GM23338 (cell line): ENCODE results near the gene SLC23A1. TPM values are rescaled to one million over a fixed set of nuclear protein-coding genes. Genes with fewer than 3 reads are reported as not detected.

Experiments
- ATAC-seq: fragments of 200-7000 bp; cut with Tn5 transposase; 3 replicates; pipeline ENCODE4 v1.9.1; 2020
- DNase-seq: peaks from one replicate; pipeline ENCODE4 v3.0.0-alpha.2; 2015; ENCODE audit warnings: low spot score
- H2AFZ ChIP-seq: fragments of 200-600 bp; sonication (generic); 2 replicates; pipeline ENCODE4 v1.8.0; 2016; ENCODE audit warnings: antibody characterized with exemption, mild to moderate bottlenecking, moderate library complexity
- H3F3A ChIP-seq: fragments of 200-600 bp; sonication (generic); replicated peaks from 2 replicates; pipeline ENCODE4 v1.8.0; 2017; ENCODE audit warnings: antibody characterized with exemption, mixed run types, low read depth
- H3K27ac ChIP-seq: fragments of 200-600 bp; sonication (generic); 2 replicates; pipeline ENCODE4 v1.6.1; 2016; ENCODE audit warnings: low read depth
- H3K27me3 ChIP-seq: fragments of 200-600 bp; sonication (generic); 2 replicates; pipeline ENCODE4 v1.8.0; 2016; ENCODE audit warnings: mild to moderate bottlenecking, mixed run types, moderate library complexity; ENCODE audit not compliant: insufficient read depth
- H3K36me3 ChIP-seq: fragments of 200-600 bp; sonication (generic); 2 replicates; pipeline ENCODE4 v1.8.0; 2016; ENCODE audit warnings: mild to moderate bottlenecking; ENCODE audit not compliant: insufficient read depth
- H3K4me1 ChIP-seq: fragments of 200-600 bp; sonication (generic); 2 replicates; pipeline ENCODE4 v1.8.0; 2016; ENCODE audit warnings: mild to moderate bottlenecking, moderate library complexity; ENCODE audit not compliant: insufficient read depth
- H3K4me2 ChIP-seq: fragments of 200-600 bp; sonication (generic); 2 replicates; pipeline ENCODE4 v1.7.1; 2017; ENCODE audit warnings: mixed run types
- H3K4me3 ChIP-seq: fragments of 200-600 bp; sonication (generic); 2 replicates; pipeline ENCODE4 v1.6.1; 2016; ENCODE audit warnings: mixed run types
- H3K79me2 ChIP-seq: fragments of 200-600 bp; sonication (generic); replicated peaks from 2 replicates; pipeline ENCODE4 v1.8.0; 2017; ENCODE audit warnings: mild to moderate bottlenecking; ENCODE audit not compliant: insufficient read depth
- H3K9me2 ChIP-seq: fragments of 200-600 bp; sonication (generic); 2 replicates; pipeline ENCODE4 v1.8.0; 2017; ENCODE audit not compliant: insufficient read depth
- H4K20me1 ChIP-seq: fragments of 200-600 bp; sonication (generic); replicated peaks from 2 replicates; pipeline ENCODE4 v1.8.0; 2017; ENCODE audit warnings: mild to moderate bottlenecking; ENCODE audit not compliant: insufficient read depth
- H3K27ac Mint-ChIP-seq: 2 replicates; pipeline ENCODE4 v1.8.0; 2020; ENCODE audit warnings: inconsistent platforms, mild to moderate bottlenecking, moderate library complexity, mixed read lengths
- H3K27me3 Mint-ChIP-seq: 3 replicates; pipeline ENCODE4 v1.8.0; 2022; ENCODE audit warnings: low read depth, mild to moderate bottlenecking, moderate library complexity, mixed read lengths, inconsistent platforms; ENCODE audit not compliant: insufficient read depth, poor library complexity
- H3K36me3 Mint-ChIP-seq: 3 replicates; pipeline ENCODE4 v1.8.0; 2021; ENCODE audit warnings: low read depth, mild to moderate bottlenecking, inconsistent platforms, moderate library complexity, mixed read lengths
- H3K4me1 Mint-ChIP-seq: 3 replicates; pipeline ENCODE4 v1.8.0; 2020; ENCODE audit warnings: mild to moderate bottlenecking, inconsistent platforms, mixed read lengths
- H3K4me3 Mint-ChIP-seq: 3 replicates; pipeline ENCODE4 v1.8.0; 2021; ENCODE audit warnings: moderate library complexity, mild to moderate bottlenecking, inconsistent platforms, mixed read lengths
- H3K9me3 Mint-ChIP-seq: 3 replicates; pipeline ENCODE4 v1.8.0; 2020; ENCODE audit warnings: moderate library complexity, mild to moderate bottlenecking, inconsistent platforms, mixed read lengths
- CREB1 ChIP-seq: fragments of 250-450 bp; sonication (Bioruptor Pico); IDR thresholded peaks from 2 replicates; pipeline ENCODE4 v1.5.0; 2020; ENCODE audit warnings: low read depth, mild to moderate bottlenecking, moderate library complexity
- ETS1 ChIP-seq: IDR thresholded peaks from 2 replicates; pipeline ENCODE4 v1.6.1; 2016; ENCODE audit warnings: antibody characterized with exemption
- EZH2 ChIP-seq: fragments of 200-600 bp; sonication (generic); IDR thresholded peaks from one replicate; pipeline ENCODE4 v1.8.0; 2017; ENCODE audit warnings: antibody characterized with exemption, mild to moderate bottlenecking, low read depth; ENCODE audit not compliant: unreplicated experiment
- EZH2phosphoT487 ChIP-seq: fragments of 200-600 bp; sonication (generic); IDR thresholded peaks from one replicate; pipeline ENCODE4 v1.8.1; 2018; ENCODE audit warnings: antibody characterized with exemption; ENCODE audit not compliant: unreplicated experiment
- POLR2AphosphoS5 ChIP-seq: IDR thresholded peaks from 2 replicates; pipeline ENCODE4 v1.6.1; 2016; ENCODE audit warnings: antibody characterized with exemption, low read depth
- REST ChIP-seq: IDR thresholded peaks from one replicate; pipeline ENCODE4 v1.6.1; 2018; ENCODE audit warnings: antibody characterized with exemption; ENCODE audit not compliant: unreplicated experiment
- STAT1 ChIP-seq: IDR thresholded peaks from one replicate; pipeline ENCODE4 v1.6.1; 2016; ENCODE audit warnings: antibody characterized with exemption; ENCODE audit not compliant: unreplicated experiment
- ZNF114 ChIP-seq: fragments of 250-450 bp; sonication (Bioruptor Pico); IDR thresholded peaks from 2 replicates; pipeline ENCODE4 v1.5.0; 2020; ENCODE audit warnings: mild to moderate bottlenecking, moderate library complexity
- ZNF462 ChIP-seq: fragments of 250-450 bp; sonication (Bioruptor Pico); IDR thresholded peaks from 2 replicates; pipeline ENCODE4 v1.5.0; 2020; ENCODE audit warnings: mild to moderate bottlenecking, moderate library complexity
- polyA plus RNA-seq: library from polyadenylated mRNA; unstranded; fragments of >200 nt; fragmentation: Nextera tagmentation; extraction: Ambion mirVana; gene quantifications from 2 replicates; pipeline ENCODE4 v1.2.1, GENCODE V29; 2016
- total RNA-seq: library from RNA; depleted of rRNA; stranded (reverse); fragments of >200 nt; shearing (Covaris generic); gene quantifications from 2 replicates; pipeline ENCODE4 v1.2.3, GENCODE V29; 2014

The SLC23A1 gene
- total and polyA plus RNA-seq, 2 experiments from 2014 or later, result 0.29 TPM; not detected in 1

GRCh38 chr5:139416651-139417050 is 33.6 kb upstream of the SLC23A1 start:
- DNase-seq (no peak), ATAC-seq (no peak)
- H3K27me3 Mint-ChIP-seq, result no peaks in the 10 kb centered on the region
- peaks cover 15% of the 10 kb centered on the region for H3K4me1 Mint-ChIP-seq
- Histone ChIP-seq H3K9me2 (no peaks in the 10 kb centered on the region), H2AFZ (no peak overlapping the region), H3K4me3 (no peak overlapping the region), H3K4me1 (no peaks in the 10 kb centered on the region), H3K27ac (no peak overlapping the region), H3F3A (peaks cover 3% of the 10 kb centered on the region; the same call in 1 of the 2 replicates), H3K4me2 (no peak overlapping the region), H4K20me1 (no peaks in the 10 kb centered on the region), H3K27me3 (no peaks in the 10 kb centered on the region), H3K79me2 (no peaks in the 10 kb centered on the region), H3K36me3 (peaks cover 4% of the 10 kb centered on the region; the same call in 1 of the 2 replicates)
- peaks cover 15% of the 10 kb centered on the region for H3K36me3 Mint-ChIP-seq
- H3K27ac Mint-ChIP-seq, result no peak overlapping the region
- no peak overlapping the region for H3K4me3 Mint-ChIP-seq
- H3K9me3 Mint-ChIP-seq, result no peaks in the 10 kb centered on the region
- TF ChIP-seq ZNF114, result no peak
- TF ChIP-seq CREB1 (CRISPR knock-in tag), result no peak
- no peak for TF ChIP-seq EZH2
- no peak for TF ChIP-seq ETS1
- TF ChIP-seq ZNF462 (CRISPR knock-in tag), result no peak
- TF ChIP-seq EZH2phosphoT487, result no peak
- TF ChIP-seq POLR2AphosphoS5, result no peak
- TF ChIP-seq STAT1, result no peak
- TF ChIP-seq REST, result no peak
